Nephron progenitor cell (in vitro differentiated cells): ENCODE measurements around the gene EFNA5.

ENCODE experiments used
- DNase-seq: peaks from one replicate; pipeline ENCODE4 v3.0.0; 2021
- H3K27ac Mint-ChIP-seq: 2 replicates; pipeline ENCODE4 v1.8.0; 2021; ENCODE audit warnings: mild to moderate bottlenecking, moderate library complexity, mixed read lengths
- H3K27me3 Mint-ChIP-seq: 2 replicates; pipeline ENCODE4 v1.8.0; 2021; ENCODE audit warnings: mild to moderate bottlenecking, low read depth, mixed read lengths; ENCODE audit not compliant: poor library complexity
- H3K36me3 Mint-ChIP-seq: 2 replicates; pipeline ENCODE4 v1.8.0; 2021; ENCODE audit warnings: low read depth, mixed read lengths
- H3K4me1 Mint-ChIP-seq: 2 replicates; pipeline ENCODE4 v1.8.0; 2021; ENCODE audit warnings: mixed read lengths
- H3K4me3 Mint-ChIP-seq: 2 replicates; pipeline ENCODE4 v1.8.0; 2021; ENCODE audit warnings: mild to moderate bottlenecking, moderate library complexity, mixed read lengths
- H3K9me3 Mint-ChIP-seq: 2 replicates; pipeline ENCODE4 v1.8.0; 2021; ENCODE audit warnings: mild to moderate bottlenecking, moderate library complexity, mixed read lengths
- TF ChIP-seq, protein P1 (sequence below): fragments of 200-600 bp; sonication (generic); IDR thresholded peaks from 2 replicates; pipeline ENCODE4 v1.5.0; 2021; ENCODE audit warnings: antibody characterized with exemption

Gene EFNA5

DNA sequence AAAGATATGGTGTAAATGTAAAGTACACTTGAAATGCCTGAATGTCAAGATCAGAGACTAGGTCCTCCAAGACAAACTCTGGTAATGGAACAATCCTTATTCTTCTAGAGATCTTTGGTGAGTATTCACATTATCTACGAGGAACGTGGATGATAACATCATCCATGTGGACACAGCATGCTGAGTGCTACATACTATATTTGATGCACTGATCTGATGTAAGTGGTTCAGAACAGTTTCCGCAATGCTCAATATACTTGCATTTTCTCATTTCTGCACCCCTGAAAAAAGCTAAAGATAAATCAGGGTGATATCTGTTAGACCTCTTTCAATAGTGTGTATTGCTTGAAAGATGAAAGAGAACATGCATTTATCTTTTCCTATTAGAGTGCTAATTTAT is 226.8 kb downstream of the EFNA5 start:
- peaks cover 6% of the 10 kb centered on the region for H3K36me3 Mint-ChIP-seq
- peaks cover 20% of the 10 kb centered on the region for H3K4me1 Mint-ChIP-seq
- H3K4me3 Mint-ChIP-seq = no peak overlapping the region
- TF ChIP-seq, protein P1, sequence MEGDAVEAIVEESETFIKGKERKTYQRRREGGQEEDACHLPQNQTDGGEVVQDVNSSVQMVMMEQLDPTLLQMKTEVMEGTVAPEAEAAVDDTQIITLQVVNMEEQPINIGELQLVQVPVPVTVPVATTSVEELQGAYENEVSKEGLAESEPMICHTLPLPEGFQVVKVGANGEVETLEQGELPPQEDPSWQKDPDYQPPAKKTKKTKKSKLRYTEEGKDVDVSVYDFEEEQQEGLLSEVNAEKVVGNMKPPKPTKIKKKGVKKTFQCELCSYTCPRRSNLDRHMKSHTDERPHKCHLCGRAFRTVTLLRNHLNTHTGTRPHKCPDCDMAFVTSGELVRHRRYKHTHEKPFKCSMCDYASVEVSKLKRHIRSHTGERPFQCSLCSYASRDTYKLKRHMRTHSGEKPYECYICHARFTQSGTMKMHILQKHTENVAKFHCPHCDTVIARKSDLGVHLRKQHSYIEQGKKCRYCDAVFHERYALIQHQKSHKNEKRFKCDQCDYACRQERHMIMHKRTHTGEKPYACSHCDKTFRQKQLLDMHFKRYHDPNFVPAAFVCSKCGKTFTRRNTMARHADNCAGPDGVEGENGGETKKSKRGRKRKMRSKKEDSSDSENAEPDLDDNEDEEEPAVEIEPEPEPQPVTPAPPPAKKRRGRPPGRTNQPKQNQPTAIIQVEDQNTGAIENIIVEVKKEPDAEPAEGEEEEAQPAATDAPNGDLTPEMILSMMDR = no peak
- no peak overlapping the region for H3K27ac Mint-ChIP-seq
- DNase-seq = no peak
- H3K9me3 Mint-ChIP-seq = peaks cover 9% of the 10 kb centered on the region
- H3K27me3 Mint-ChIP-seq = no peaks in the 10 kb centered on the region

DNA sequence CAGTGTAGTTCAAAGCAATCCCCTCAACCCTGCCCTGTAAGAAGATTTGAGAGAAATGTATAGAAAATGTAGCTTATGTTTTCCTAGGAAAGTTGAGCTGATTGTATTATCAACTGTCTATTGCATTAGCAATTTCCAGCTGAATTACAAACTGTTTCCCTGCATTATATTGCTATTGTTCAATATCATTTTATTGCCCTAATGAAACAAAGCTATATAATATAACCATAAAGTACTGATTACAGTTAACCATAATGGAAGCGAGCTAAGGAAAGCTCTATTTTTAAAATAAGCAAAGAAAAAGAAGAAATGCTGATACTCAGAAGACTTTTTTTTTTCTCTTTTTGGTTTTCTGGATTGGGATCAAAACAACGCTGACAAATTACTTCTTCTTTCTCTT is 228.3 kb downstream of the EFNA5 start:
- Mint-ChIP-seq H3K4me3 (no peak overlapping the region), H3K9me3 (peaks cover 14% of the 10 kb centered on the region), H3K36me3 (peaks cover 13% of the 10 kb centered on the region), H3K4me1 (peaks cover 16% of the 10 kb centered on the region), H3K27ac (no peak overlapping the region), H3K27me3 (no peaks in the 10 kb centered on the region)
- no peak for DNase-seq
- TF ChIP-seq, protein P1 = no peak

DNA sequence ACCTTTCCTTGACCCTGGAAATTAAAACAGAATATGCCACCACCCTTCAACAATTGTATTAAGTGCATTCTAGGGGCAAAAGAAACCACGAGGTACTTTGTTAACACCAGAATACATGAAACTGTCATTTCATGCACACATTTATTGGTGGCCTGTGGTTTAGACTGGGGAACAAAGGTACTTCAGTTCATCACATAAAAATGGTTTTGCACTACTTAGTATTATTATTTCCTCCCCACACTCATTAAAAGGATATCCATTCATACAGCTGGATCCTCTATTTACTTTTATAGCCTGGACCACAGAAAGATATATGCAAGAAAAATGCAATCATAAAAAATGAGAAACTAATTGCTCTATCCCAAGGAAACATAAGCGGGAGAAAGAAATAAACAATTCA is 230.9 kb downstream of the EFNA5 start:
- Mint-ChIP-seq H3K4me1 (peaks cover 28% of the 10 kb centered on the region), H3K27ac (no peak overlapping the region), H3K9me3 (peaks cover 14% of the 10 kb centered on the region), H3K36me3 (peaks cover 13% of the 10 kb centered on the region), H3K4me3 (no peak overlapping the region), H3K27me3 (no peaks in the 10 kb centered on the region)
- no peak for DNase-seq
- TF ChIP-seq, protein P1 = no peak

DNA sequence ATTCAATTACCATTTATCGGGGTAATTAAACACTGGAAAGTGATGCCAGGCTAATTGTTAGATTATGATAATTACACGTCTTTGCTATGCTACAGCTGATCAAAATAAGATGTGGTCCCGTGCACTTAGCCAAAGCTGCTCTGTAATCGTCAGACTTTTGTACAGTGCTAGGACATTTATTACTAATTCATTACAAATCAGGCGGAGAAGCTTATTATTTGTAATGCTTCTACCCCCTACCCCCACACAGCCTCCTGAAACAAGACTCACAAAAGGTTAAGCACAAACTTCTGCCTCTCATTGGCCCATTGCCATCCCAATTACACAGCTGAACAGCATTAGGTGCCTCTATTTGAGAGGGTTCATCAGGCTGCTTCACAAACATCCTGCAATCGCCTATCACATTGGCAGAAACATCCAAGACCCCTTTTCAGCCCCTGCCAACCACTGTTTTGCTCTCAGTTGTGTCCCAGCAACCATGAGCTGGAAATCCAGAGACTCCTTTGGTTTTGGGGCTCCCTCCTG is 232.7 kb downstream of the EFNA5 start:
- peaks cover 14% of the 10 kb centered on the region for H3K9me3 Mint-ChIP-seq
- no peak overlapping the region for H3K4me3 Mint-ChIP-seq
- DNase-seq = no peak
- H3K4me1 Mint-ChIP-seq = peaks cover 28% of the 10 kb centered on the region
- TF ChIP-seq, protein P1 = no peak
- H3K27ac Mint-ChIP-seq = no peak overlapping the region
- no peaks in the 10 kb centered on the region for H3K27me3 Mint-ChIP-seq
- H3K36me3 Mint-ChIP-seq = peaks cover 13% of the 10 kb centered on the region

DNA sequence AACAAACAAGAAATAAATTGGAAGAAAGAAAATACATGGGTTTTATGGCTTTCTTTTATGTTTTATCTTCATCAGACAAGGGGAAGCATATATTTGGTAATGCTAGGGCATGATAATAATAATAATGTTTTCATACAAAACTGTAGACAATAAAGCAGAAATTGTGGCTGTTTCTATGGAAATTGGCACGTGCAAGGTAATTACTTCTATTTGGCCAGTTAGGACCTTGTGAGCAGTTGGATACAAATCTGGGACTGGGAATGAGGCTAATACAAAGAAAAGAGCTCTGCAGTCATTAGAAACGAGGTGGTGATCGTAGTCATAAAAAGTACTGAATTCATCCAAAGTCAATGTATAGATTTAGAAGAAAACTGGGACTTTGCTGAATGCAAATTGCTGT is 233.6 kb downstream of the EFNA5 start:
- Mint-ChIP-seq H3K9me3 (peaks cover 14% of the 10 kb centered on the region), H3K4me3 (no peak overlapping the region), H3K4me1 (peaks cover 28% of the 10 kb centered on the region), H3K36me3 (peaks cover 13% of the 10 kb centered on the region), H3K27ac (no peak overlapping the region), H3K27me3 (no peaks in the 10 kb centered on the region)
- TF ChIP-seq, protein P1 = no peak
- DNase-seq = no peak

DNA sequence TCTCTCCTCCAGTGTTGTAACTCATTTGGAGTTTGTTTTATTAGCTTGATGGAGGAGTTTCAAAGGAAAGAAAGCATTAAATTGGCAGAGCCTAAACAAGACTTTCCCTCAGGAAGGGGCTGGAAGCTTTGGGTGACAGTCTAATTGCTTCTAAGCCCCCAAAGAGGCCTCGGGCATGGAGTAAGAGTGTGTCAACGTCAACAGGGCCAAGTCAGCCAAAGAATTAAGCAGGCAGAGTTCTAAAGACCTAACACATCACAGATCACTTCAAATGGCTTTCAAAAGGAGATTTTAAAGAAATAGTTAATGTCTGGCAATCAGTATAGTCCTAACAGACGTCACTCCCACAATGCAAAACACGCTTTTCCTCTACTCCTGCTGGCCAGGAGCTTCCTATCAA is 234.5 kb downstream of the EFNA5 start:
- TF ChIP-seq, protein P1 = no peak
- peaks cover 28% of the 10 kb centered on the region for H3K4me1 Mint-ChIP-seq

More for the DNA sequence above, 234.5 kb downstream of the EFNA5 start:
- H3K9me3 Mint-ChIP-seq = peaks cover 14% of the 10 kb centered on the region
- H3K4me3 Mint-ChIP-seq = no peak overlapping the region
- H3K27me3 Mint-ChIP-seq = no peaks in the 10 kb centered on the region
- H3K27ac Mint-ChIP-seq = peak overlapping the region; percentile 92
- no peak for DNase-seq
- peaks cover 13% of the 10 kb centered on the region for H3K36me3 Mint-ChIP-seq
